ENCODE data around the gene AFDN.

DNA sequence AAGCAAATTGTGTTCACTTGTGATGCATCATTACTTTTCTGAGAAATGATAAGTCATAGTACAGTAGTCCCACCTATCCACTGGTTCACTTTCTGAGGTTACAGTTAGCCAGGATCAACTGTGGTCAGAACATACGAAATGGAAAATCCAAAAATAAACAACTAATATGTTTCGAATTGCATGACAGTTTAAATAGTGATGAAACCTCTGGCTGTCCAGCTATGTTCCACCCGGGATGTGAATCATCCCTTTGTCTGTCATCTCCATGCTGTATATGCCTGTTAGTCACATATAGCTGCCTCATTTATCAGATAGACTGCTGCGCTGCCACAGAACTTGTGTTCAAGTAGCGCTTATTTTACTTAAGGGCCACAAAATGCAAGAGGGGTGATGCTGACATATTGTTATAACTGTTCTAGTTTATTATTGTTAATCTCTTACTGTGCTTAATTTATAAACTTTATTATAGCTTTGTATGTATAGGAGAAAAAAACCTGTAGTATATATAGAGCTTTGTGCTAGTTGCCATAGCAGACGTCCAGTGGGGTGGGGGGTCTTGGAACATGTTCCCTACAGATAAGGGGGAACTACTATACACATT is 29.2 kb downstream of the AFDN start:
- no peak for TF ChIP-seq GATA2 (IDR thresholded peaks at IDR 0.05; ENCODE audit: low read depth, low read length)
- no peak for TF ChIP-seq GATA3 (IDR thresholded peaks at IDR 0.05; ENCODE audit: low read depth, low read length)

All from SH-SY5Y (cell line).